Measurements from ENCODE around the gene DMD. TPM values are rescaled to one million over a fixed set of nuclear protein-coding genes. Genes with fewer than 3 reads are reported as not detected.

The DMD gene
- polyA plus RNA-seq, 2 of the 4 experiments (the other 2 are of a cell fraction): 0.03 TPM; not detected in 1

DNA sequence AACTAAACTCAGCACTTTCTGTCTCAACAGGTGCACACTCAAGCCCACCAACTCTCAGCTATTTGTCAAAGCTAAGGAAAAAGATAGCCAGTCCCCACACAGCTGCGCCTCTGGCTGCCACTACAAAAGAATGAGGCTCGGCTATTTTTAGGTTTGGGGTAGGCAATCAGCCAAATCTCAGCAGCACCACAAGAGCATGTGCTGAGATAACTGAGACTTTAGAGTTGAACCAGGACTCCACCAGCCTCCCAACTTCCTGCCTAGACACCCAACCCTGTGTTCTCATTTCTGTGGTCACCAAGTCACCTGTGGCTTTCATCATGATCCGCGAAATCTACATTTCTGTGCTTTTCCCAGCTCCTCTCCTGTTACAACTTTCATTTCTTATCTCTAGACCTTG lies 28.0 kb downstream of the DMD start (continued):
- TF ChIP-seq, protein P1, sequence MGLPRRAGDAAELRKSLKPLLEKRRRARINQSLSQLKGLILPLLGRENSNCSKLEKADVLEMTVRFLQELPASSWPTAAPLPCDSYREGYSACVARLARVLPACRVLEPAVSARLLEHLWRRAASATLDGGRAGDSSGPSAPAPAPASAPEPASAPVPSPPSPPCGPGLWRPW (IDR thresholded peaks at IDR 0.05): no peak
- TF ChIP-seq, protein P2, sequence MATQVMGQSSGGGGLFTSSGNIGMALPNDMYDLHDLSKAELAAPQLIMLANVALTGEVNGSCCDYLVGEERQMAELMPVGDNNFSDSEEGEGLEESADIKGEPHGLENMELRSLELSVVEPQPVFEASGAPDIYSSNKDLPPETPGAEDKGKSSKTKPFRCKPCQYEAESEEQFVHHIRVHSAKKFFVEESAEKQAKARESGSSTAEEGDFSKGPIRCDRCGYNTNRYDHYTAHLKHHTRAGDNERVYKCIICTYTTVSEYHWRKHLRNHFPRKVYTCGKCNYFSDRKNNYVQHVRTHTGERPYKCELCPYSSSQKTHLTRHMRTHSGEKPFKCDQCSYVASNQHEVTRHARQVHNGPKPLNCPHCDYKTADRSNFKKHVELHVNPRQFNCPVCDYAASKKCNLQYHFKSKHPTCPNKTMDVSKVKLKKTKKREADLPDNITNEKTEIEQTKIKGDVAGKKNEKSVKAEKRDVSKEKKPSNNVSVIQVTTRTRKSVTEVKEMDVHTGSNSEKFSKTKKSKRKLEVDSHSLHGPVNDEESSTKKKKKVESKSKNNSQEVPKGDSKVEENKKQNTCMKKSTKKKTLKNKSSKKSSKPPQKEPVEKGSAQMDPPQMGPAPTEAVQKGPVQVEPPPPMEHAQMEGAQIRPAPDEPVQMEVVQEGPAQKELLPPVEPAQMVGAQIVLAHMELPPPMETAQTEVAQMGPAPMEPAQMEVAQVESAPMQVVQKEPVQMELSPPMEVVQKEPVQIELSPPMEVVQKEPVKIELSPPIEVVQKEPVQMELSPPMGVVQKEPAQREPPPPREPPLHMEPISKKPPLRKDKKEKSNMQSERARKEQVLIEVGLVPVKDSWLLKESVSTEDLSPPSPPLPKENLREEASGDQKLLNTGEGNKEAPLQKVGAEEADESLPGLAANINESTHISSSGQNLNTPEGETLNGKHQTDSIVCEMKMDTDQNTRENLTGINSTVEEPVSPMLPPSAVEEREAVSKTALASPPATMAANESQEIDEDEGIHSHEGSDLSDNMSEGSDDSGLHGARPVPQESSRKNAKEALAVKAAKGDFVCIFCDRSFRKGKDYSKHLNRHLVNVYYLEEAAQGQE (IDR thresholded peaks at IDR 0.05): no peak
- TF ChIP-seq POLR2AphosphoS2 (conservative IDR thresholded peaks at IDR 0.05; ENCODE audit: low read length): no peak
- TF ChIP-seq KDM1A (IDR thresholded peaks at IDR 0.05; ENCODE audit: low read depth): no peak
- no peak for TF ChIP-seq FOSB (CRISPR knock-in tag; IDR thresholded peaks at IDR 0.05)
- TF ChIP-seq, protein P3, sequence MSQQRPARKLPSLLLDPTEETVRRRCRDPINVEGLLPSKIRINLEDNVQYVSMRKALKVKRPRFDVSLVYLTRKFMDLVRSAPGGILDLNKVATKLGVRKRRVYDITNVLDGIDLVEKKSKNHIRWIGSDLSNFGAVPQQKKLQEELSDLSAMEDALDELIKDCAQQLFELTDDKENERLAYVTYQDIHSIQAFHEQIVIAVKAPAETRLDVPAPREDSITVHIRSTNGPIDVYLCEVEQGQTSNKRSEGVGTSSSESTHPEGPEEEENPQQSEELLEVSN (IDR thresholded peaks at IDR 0.05; ENCODE audit: borderline replicate concordance, low read depth): no peak

DNA sequence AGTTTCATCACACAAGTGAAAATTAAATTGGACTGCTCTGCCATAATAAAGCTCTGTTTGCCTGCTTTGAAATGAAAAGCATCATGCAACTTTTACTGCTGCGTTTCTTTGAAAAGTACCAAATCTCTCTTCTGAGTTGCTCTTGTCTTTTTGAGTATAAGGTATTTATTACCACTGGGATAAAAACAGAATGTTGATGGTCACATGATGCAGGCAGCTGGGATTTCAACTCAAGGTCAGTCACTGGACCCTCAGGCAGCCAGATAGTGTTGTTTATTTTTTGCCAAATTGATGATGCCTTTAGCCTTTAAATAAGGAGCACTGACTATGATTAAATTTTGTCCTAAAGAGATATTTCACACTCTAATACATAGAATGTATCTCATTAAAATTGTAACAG lies 32.7 kb downstream of the DMD start:
- Histone ChIP-seq H3K4me1 (no peaks in the 10 kb centered on the region), H3K27ac (no peak overlapping the region), H3K4me2 (no peak overlapping the region), H3K9me3 (no peaks in the 10 kb centered on the region), H3K4me3 (no peak overlapping the region)
- 4% methylated on average over 1 of the region's 1 CpG for WGBS (ENCODE audit: missing lambda C conversion rate)
- no peak for TF ChIP-seq MAZ (IDR thresholded peaks at IDR 0.05; ENCODE audit: borderline replicate concordance, low read depth, low read length)
- TF ChIP-seq ZSCAN20 (CRISPR knock-in tag; IDR thresholded peaks at IDR 0.05): no peak
- no peak for TF ChIP-seq ZFP36 (IDR thresholded peaks at IDR 0.05; ENCODE audit: borderline replicate concordance, partially characterized antibody)
- TF ChIP-seq, protein P2 (IDR thresholded peaks at IDR 0.05): no peak
- no peak for TF ChIP-seq SREBF2 (IDR thresholded peaks at IDR 0.05)
- TF ChIP-seq, protein P4, sequence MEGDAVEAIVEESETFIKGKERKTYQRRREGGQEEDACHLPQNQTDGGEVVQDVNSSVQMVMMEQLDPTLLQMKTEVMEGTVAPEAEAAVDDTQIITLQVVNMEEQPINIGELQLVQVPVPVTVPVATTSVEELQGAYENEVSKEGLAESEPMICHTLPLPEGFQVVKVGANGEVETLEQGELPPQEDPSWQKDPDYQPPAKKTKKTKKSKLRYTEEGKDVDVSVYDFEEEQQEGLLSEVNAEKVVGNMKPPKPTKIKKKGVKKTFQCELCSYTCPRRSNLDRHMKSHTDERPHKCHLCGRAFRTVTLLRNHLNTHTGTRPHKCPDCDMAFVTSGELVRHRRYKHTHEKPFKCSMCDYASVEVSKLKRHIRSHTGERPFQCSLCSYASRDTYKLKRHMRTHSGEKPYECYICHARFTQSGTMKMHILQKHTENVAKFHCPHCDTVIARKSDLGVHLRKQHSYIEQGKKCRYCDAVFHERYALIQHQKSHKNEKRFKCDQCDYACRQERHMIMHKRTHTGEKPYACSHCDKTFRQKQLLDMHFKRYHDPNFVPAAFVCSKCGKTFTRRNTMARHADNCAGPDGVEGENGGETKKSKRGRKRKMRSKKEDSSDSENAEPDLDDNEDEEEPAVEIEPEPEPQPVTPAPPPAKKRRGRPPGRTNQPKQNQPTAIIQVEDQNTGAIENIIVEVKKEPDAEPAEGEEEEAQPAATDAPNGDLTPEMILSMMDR (IDR thresholded peaks at IDR 0.05): no peak
- TF ChIP-seq, protein P1 (IDR thresholded peaks at IDR 0.05): no peak
- no peak for TF ChIP-seq PHF8 (IDR thresholded peaks at IDR 0.05; ENCODE audit: borderline replicate concordance, low read depth)
- no peak for TF ChIP-seq HOXB5 (CRISPR knock-in tag; IDR thresholded peaks at IDR 0.05)
- TF ChIP-seq ZNF302 (CRISPR knock-in tag; IDR thresholded peaks at IDR 0.05): no peak
- TF ChIP-seq CHD4 (IDR thresholded peaks at IDR 0.05; ENCODE audit: borderline replicate concordance): no peak
- TF ChIP-seq ZC3H11A (IDR thresholded peaks at IDR 0.05): no peak
- TF ChIP-seq CEBPB (IDR thresholded peaks at IDR 0.05): no peak
- TF ChIP-seq, protein P5, sequence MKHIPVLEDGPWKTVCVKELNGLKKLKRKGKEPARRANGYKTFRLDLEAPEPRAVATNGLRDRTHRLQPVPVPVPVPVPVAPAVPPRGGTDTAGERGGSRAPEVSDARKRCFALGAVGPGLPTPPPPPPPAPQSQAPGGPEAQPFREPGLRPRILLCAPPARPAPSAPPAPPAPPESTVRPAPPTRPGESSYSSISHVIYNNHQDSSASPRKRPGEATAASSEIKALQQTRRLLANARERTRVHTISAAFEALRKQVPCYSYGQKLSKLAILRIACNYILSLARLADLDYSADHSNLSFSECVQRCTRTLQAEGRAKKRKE (CRISPR knock-in tag; IDR thresholded peaks at IDR 0.05; ENCODE audit: low read depth): no peak
- TF ChIP-seq FOXS1 (CRISPR knock-in tag; IDR thresholded peaks at IDR 0.05): no peak
- TF ChIP-seq EHMT2 (IDR thresholded peaks at IDR 0.05; ENCODE audit: low read depth): no peak
- TF ChIP-seq, protein P6, sequence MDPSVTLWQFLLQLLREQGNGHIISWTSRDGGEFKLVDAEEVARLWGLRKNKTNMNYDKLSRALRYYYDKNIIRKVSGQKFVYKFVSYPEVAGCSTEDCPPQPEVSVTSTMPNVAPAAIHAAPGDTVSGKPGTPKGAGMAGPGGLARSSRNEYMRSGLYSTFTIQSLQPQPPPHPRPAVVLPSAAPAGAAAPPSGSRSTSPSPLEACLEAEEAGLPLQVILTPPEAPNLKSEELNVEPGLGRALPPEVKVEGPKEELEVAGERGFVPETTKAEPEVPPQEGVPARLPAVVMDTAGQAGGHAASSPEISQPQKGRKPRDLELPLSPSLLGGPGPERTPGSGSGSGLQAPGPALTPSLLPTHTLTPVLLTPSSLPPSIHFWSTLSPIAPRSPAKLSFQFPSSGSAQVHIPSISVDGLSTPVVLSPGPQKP (IDR thresholded peaks at IDR 0.05; ENCODE audit: low read depth, low read length): no peak
- FAIRE-seq (no peak), DNase-seq (ENCODE audit: low read depth in 1 of 2, low spot score in 1 of 2) (no peak), ATAC-seq (no peak)
- CTCF ChIA-PET: no interaction called here
- POLR2A ChIA-PET: no interaction called here

Measured in A549 (cell line).